Ovary (tissue), 9 donors: Measurements from ENCODE around the gene ITPR3. TPM values are rescaled to one million over a fixed set of nuclear protein-coding genes. Genes with fewer than 3 reads are reported as not detected.

ENCODE experiments used
- DNase-seq, 5 donors: peaks; one replicate each; pipeline ENCODE4 v3.0.0-alpha.2; 2019 to 2020
- H3K27ac ChIP-seq, 2 donors: fragments of 200-600 bp; one replicate each; pipeline versions ENCODE4 v1.5.1 to v1.8.0; 2019 to 2022
- H3K27me3 ChIP-seq: fragments of 200-600 bp; one replicate; pipeline ENCODE4 v1.8.0; 2022
- H3K36me3 ChIP-seq: fragments of 200-600 bp; sonication (generic); one replicate; pipeline ENCODE4 v1.5.1; 2019
- H3K4me1 ChIP-seq: one replicate; pipeline ENCODE4 v1.8.1; 2013; ENCODE audit warnings: mild to moderate bottlenecking, moderate library complexity; ENCODE audit not compliant: insufficient read depth
- H3K4me3 ChIP-seq: fragments of 200-600 bp; sonication (generic); one replicate; pipeline ENCODE4 v1.5.1; 2017
- H3K9me3 ChIP-seq, 2 donors: fragments of 200-600 bp in 1 of 2; sonication (generic) in 1 of 2; one replicate each; pipeline versions ENCODE4 v1.5.1 to v1.8.1; 2013 to 2019; ENCODE audit warnings: mild to moderate bottlenecking in 1 of 2, moderate library complexity in 1 of 2
- EP300 ChIP-seq: sonication (generic); formaldehyde crosslinking; IDR thresholded peaks from one replicate; pipeline ENCODE4 v1.6.1; 2017; ENCODE audit warnings: antibody characterized with exemption
- POLR2A ChIP-seq: fragments of 450-650 bp; IDR thresholded peaks from one replicate; pipeline ENCODE4 v1.6.1; 2017; ENCODE audit warnings: antibody characterized with exemption, mild to moderate bottlenecking, moderate library complexity
- WGBS, 3 donors: extraction: QIAGEN DNeasy Blood & Tissue Kit in 1 of 3; methylation state at CpG; one replicate each; pipeline versions ENCODE4 v1.1.5 to v1.1.7; 2013 to 2017; 5-methylcytosine and 5-hydroxymethylcytosine counted together
- intact Hi-C, 4 donors: fragments of 100-400 bp; cut with DNase I; formaldehyde crosslinking; loops; one replicate each; pipeline versions ENCODE4 v1.11.0 to v1.15.1; 2022 to 2023
- polyA plus RNA-seq, 2 donors: library from polyadenylated mRNA; stranded (reverse); fragments of 200-250 nt in 1 of 2; fragments of 350-450 nt in 1 of 2; fragmentation: Illumina TruSeq in 1 of 2; extraction: RNeasy Lipid Tissue Mini Kit (QIAGEN cat#74804) in 1 of 2; gene quantifications; one replicate each; pipeline ENCODE4 v1.2.3, GENCODE V29; 2013 to 2014
- total RNA-seq, 7 donors: library from RNA; depleted of rRNA in 2 of 7; stranded (reverse); fragments of >200 nt in 2 of 7; fragmentation: NEBNext Ultra II Directional in 3 of 7; extraction: Animal tissue kit (Norgen Biotek cat#: 25700) in 3 of 7; gene quantifications; one replicate each; pipeline versions ENCODE4 v1.1.0 to v1.2.4, GENCODE V29; 2016 to 2023
- TF ChIP-seq, protein P1 (sequence below), 3 donors: fragments of 450-650 bp in 2 of 3; fragments of 200-600 bp in 1 of 3; IDR thresholded peaks; one replicate each; pipeline versions ENCODE4 v1.5.1 to v1.8.0; 2016 to 2022; ENCODE audit warnings: antibody characterized with exemption in 3 of 3, mild to moderate bottlenecking in 1 of 3
- donor health status: DM: no; HTN: no; CAD: no; lungs with moderate emphysema.
- donor health status: DM: no; HTN: no; CAD: no.
- donor health status: Bipolar disorder and iron deficiency.
- donor health status: DM: yes; HTN: yes; CAD: no.
- donor health status: DM: no; HTN: no; CAD: no.
- donor health status: DM: yes; HTN: yes; CAD: no.

The ITPR3 gene
- total and polyA plus RNA-seq, 9 donors: 3.6 to 31.1 (median 11.7) TPM

DNA sequence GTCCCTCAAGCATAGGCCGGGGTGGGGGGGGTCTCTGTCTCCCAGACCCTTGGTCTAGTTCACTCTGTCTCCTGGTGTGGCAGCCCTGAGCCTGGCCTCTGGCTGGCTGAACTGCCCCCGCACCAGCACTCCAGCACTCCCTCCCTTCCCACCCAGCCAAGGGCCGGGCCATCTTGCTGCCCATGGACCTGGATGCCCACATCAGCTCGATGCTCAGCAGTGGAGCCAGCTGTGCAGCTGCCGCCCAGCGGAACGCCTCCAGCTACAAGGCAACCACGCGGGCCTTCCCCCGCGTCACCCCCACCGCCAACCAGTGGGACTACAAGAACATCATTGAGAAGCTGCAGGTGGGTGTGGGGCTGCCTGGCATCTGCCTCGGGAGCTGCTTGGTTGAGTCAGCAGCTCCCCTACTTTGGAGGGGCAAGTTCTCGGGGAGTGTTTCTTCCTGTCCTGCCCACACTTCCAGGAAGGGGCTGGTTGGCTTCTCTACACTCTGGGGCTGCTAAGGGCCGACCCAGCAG lies 62.0 kb downstream of the ITPR3 start:
- Histone ChIP-seq H3K27me3 (no peaks in the 10 kb centered on the region), H3K9me3 (no peaks in the 10 kb centered on the region), H3K27ac (no peak overlapping the region), H3K4me3 (no peak overlapping the region), H3K4me1 (peaks cover 10% of the 10 kb centered on the region), H3K36me3 (no peaks in the 10 kb centered on the region)
- DNase-seq: no peak
- intact Hi-C loops: no loop called here
- no peak for TF ChIP-seq EP300
- TF ChIP-seq, protein P1, sequence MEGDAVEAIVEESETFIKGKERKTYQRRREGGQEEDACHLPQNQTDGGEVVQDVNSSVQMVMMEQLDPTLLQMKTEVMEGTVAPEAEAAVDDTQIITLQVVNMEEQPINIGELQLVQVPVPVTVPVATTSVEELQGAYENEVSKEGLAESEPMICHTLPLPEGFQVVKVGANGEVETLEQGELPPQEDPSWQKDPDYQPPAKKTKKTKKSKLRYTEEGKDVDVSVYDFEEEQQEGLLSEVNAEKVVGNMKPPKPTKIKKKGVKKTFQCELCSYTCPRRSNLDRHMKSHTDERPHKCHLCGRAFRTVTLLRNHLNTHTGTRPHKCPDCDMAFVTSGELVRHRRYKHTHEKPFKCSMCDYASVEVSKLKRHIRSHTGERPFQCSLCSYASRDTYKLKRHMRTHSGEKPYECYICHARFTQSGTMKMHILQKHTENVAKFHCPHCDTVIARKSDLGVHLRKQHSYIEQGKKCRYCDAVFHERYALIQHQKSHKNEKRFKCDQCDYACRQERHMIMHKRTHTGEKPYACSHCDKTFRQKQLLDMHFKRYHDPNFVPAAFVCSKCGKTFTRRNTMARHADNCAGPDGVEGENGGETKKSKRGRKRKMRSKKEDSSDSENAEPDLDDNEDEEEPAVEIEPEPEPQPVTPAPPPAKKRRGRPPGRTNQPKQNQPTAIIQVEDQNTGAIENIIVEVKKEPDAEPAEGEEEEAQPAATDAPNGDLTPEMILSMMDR (IDR thresholded peaks at IDR 0.05): no peak
- no peak for TF ChIP-seq POLR2A
- WGBS, 3 donors: 52 to 77% (median 58%) methylated on average over 14 to 15 of the region's 15 CpGs

DNA sequence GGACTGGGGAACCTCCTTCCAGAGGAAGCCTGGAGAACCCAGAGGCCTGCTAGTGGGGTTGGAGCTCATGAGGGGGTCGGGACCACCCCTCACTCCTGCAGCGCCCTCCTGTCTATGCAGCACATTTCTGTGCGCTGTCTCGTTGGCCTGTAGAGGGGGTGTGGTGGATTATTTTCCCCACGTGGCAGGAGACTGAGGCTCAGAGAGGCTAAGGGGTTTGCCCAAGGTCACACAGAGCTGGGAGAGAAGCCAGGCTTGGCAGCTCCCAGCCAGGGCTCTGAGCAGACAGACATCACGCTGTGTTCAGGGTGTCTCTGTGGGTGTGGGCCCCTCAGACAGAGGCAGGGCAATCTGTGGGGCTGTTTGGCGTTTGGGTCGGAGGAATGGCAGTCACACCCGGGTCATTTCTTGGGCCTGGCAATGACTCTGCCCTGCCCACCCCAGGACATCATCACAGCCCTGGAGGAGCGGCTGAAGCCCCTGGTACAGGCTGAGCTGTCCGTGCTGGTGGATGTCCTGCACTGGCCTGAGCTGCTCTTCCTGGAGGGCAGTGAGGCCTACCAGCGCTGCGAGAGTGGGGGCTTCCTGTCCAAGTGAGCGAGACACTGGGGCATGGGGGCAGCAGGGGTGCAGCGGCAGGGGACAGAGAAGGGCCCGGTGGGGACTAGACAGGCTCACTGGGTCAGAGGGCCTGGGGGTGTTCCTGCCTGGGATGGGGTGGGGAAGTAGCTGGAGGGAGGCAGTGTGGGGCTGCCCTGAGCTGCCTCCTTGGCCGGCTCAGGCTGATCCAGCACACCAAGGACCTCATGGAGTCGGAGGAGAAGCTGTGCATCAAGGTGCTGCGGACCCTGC lies 62.7 kb downstream of the ITPR3 start:
- 49 to 62% (median 54%) methylated on average over 17 to 19 of the region's 19 CpGs for WGBS, 3 donors
- no peak for TF ChIP-seq POLR2A
- TF ChIP-seq, protein P1 (IDR thresholded peaks at IDR 0.05): no peak
- TF ChIP-seq EP300: no peak
- Histone ChIP-seq H3K27ac (no peak overlapping the region), H3K27me3 (no peaks in the 10 kb centered on the region), H3K36me3 (no peaks in the 10 kb centered on the region), H3K4me1 (peaks cover 10% of the 10 kb centered on the region), H3K4me3 (no peak overlapping the region), H3K9me3 (no peaks in the 10 kb centered on the region)
- peak in 1 of 5 donors; percentile 22 for DNase-seq
- intact Hi-C loops: no loop called here

DNA sequence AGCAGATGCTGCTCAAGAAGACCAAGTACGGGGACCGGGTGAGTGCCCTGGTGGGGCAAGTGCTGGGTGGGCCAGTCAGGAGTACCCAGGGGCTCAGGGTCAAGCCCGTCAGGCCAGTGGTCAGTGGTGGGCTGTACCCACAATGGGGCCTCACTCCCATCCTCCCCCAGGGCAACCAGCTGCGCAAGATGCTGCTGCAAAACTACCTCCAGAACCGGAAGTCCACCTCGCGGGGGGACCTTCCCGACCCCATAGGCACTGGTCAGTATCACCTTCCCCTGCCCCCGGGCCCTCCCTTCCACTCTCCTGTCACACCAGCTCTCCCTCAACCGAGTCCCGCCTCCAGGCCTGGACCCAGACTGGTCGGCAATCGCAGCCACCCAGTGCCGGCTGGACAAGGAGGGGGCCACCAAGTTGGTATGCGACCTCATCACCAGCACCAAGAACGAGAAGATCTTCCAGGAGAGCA lies 63.3 kb downstream of the ITPR3 start:
- 90 to 91% (median 90%) methylated on average over 16 of the region's 16 CpGs for WGBS, 3 donors
- no peak for DNase-seq
- intact Hi-C loops: no loop called here
- no peaks in the 10 kb centered on the region for H3K27me3 ChIP-seq
- H3K4me1 ChIP-seq: peaks cover 10% of the 10 kb centered on the region
- H3K36me3 ChIP-seq: no peaks in the 10 kb centered on the region
- no peak overlapping the region for H3K4me3 ChIP-seq
- no peak overlapping the region for H3K27ac ChIP-seq
- TF ChIP-seq EP300 (no peak), POLR2A (no peak)
- TF ChIP-seq, protein P1 (IDR thresholded peaks at IDR 0.05): no peak
- H3K9me3 ChIP-seq: no peaks in the 10 kb centered on the region

DNA sequence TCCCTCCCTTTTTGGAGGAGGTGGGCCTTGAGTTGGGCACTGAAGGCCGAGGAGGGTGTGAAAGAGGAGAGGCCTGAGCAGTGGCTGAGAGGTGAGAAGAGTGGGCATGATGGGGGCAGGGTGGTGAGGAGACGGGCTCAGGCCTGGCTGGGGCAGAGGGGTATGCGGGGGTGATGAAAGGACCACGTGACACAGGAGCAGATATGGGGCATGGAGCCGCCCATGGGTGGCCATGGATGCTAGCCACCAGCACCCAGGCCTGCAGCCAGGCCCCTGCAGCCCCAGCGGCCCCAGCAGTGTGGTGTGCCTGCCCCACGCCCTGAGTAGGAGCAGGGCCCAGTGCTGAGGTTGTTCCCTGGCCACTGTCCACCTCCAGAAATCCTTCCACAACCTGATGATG lies 63.9 kb downstream of the ITPR3 start:
- 92 to 98% (median 94%) methylated on average over 7 of the region's 7 CpGs for WGBS, 3 donors
- H3K27ac ChIP-seq: no peak overlapping the region
- TF ChIP-seq EP300: no peak
- TF ChIP-seq, protein P1 (IDR thresholded peaks at IDR 0.05): no peak
- TF ChIP-seq POLR2A: no peak
- H3K4me3 ChIP-seq: no peak overlapping the region
- no peak for DNase-seq
- no peaks in the 10 kb centered on the region for H3K36me3 ChIP-seq
- no peaks in the 10 kb centered on the region for H3K27me3 ChIP-seq
- peaks cover 10% of the 10 kb centered on the region for H3K4me1 ChIP-seq
- intact Hi-C loops: no loop called here
- H3K9me3 ChIP-seq: no peaks in the 10 kb centered on the region
